CD4-positive, alpha-beta T cell treated with Interleukin-4 for 1 hour (primary cell): ENCODE data around the gene PIPOX.

ENCODE experiments used
- DNase-seq, 2 donors: peaks; one replicate each; pipeline ENCODE4 v3.0.0-alpha.2; 2020 to 2022

Gene PIPOX

GRCh38 chr17:29102046-29102445, 59.1 kb downstream of the PIPOX start:
- DNase-seq = no peak

- DNase-seq = no peak
Observed at GRCh38 chr17:29102741-29103181, 59.8 kb downstream of the PIPOX start.

- no peak for DNase-seq
Observed at GRCh38 chr17:29103341-29103740, 60.4 kb downstream of the PIPOX start.
